Mucosa of stomach (tissue), 1 donor: ENCODE measurements around the gene AP2S1.
"Not testable (repeated sequence)": the region's sequence is repeated elsewhere in the genome, so short reads cannot be mapped to it uniquely, and the experiment has no call there.

Experiments used
- H3K27me3 ChIP-seq: one replicate; pipeline ENCODE4 v1.7.0; 2013; ENCODE audit warnings: mild to moderate bottlenecking, low read length; ENCODE audit not compliant: control insufficient read depth, insufficient read depth
- H3K36me3 ChIP-seq: one replicate; pipeline ENCODE4 v1.7.0; 2013; ENCODE audit warnings: low read length; ENCODE audit not compliant: control insufficient read depth, insufficient read depth
- H3K4me1 ChIP-seq: one replicate; pipeline ENCODE4 v1.7.0; 2013; ENCODE audit warnings: mild to moderate bottlenecking, low read length; ENCODE audit not compliant: control insufficient read depth, insufficient read depth
- H3K4me3 ChIP-seq: one replicate; pipeline ENCODE4 v1.7.0; 2013; ENCODE audit warnings: low read length
- H3K9ac ChIP-seq: one replicate; pipeline ENCODE4 v1.7.0; 2013; ENCODE audit warnings: mild to moderate bottlenecking, low read length, moderate library complexity
- H3K9me3 ChIP-seq: one replicate; pipeline ENCODE4 v1.7.0; 2013; ENCODE audit warnings: mild to moderate bottlenecking, low read length, moderate library complexity; ENCODE audit not compliant: control insufficient read depth
- donor health status: Pancreatic carcinoma.

Gene AP2S1

DNA sequence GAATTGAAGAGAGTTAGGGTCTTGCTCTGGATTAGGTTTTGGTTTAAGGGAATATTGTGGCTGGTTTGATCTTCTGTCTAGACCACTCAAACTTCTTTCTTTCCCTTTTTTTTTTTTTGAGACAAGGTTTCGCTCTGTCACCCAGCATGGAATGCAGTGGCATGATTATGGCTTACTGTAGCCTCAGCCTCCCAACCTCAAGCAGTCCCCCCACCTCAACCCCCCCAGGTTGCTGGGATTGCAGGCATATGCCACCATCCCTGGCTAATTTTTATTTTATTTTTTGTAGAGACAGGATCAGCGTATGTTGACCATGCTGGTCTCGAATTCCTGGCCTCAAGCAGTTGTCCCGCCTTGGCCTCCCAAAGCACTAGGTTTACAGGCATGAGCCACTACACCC lies 31.4 kb upstream of the AP2S1 start:
- H3K36me3 ChIP-seq = no peaks in the 10 kb centered on the region
- H3K4me3 ChIP-seq = no peak overlapping the region
- no peaks in the 10 kb centered on the region for H3K9me3 ChIP-seq
- H3K27me3 ChIP-seq = no peaks in the 10 kb centered on the region
- no peaks in the 10 kb centered on the region for H3K4me1 ChIP-seq
- H3K9ac ChIP-seq = no peak overlapping the region

- H3K9me3 ChIP-seq = no peaks in the 10 kb centered on the region
- no peak overlapping the region for H3K4me3 ChIP-seq
- no peak overlapping the region for H3K9ac ChIP-seq
- no peaks in the 10 kb centered on the region for H3K4me1 ChIP-seq
- no peaks in the 10 kb centered on the region for H3K27me3 ChIP-seq
- no peaks in the 10 kb centered on the region for H3K36me3 ChIP-seq
These were observed 30.4 kb upstream of the AP2S1 start for GRCh38 chr19:46881092-46881491.

DNA sequence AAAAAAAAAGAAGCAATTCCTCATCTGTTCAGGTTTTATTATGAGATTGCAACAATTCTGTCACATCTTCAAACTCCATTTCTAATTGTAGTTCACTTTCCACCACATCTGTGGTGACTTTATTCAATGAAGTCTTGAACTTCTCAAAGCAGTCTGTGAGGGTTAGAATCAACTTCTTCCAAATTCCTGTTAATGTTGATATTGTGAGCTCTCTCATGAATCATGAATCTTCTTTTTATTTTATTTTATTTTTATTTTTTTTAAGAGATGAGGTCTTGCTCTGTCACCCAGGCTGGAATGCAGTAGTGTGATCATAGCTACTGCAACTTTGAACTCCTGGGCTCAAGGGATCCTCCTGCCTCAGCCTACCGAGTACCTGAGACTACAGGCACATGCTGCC lies 29.8 kb upstream of the AP2S1 start:
- no peaks in the 10 kb centered on the region for H3K36me3 ChIP-seq
- H3K9ac ChIP-seq = no peak overlapping the region
- H3K27me3 ChIP-seq = no peaks in the 10 kb centered on the region
- H3K9me3 ChIP-seq = no peaks in the 10 kb centered on the region
- H3K4me3 ChIP-seq = no peak overlapping the region
- H3K4me1 ChIP-seq = no peaks in the 10 kb centered on the region

- H3K4me1 ChIP-seq = no peaks in the 10 kb centered on the region
- H3K9me3 ChIP-seq = no peaks in the 10 kb centered on the region
- no peak overlapping the region for H3K9ac ChIP-seq
- H3K36me3 ChIP-seq = no peaks in the 10 kb centered on the region
- H3K4me3 ChIP-seq = no peak overlapping the region
- H3K27me3 ChIP-seq = no peaks in the 10 kb centered on the region
These were observed 28.1 kb upstream of the AP2S1 start for GRCh38 chr19:46878613-46879375.

- Histone ChIP-seq H3K4me3 (no peak overlapping the region), H3K36me3 (no peaks in the 10 kb centered on the region), H3K9ac (no peak overlapping the region), H3K4me1 (no peaks in the 10 kb centered on the region), H3K27me3 (no peaks in the 10 kb centered on the region), H3K9me3 (no peaks in the 10 kb centered on the region)
These were observed 25.0 kb upstream of the AP2S1 start for GRCh38 chr19:46875657-46876056.

DNA sequence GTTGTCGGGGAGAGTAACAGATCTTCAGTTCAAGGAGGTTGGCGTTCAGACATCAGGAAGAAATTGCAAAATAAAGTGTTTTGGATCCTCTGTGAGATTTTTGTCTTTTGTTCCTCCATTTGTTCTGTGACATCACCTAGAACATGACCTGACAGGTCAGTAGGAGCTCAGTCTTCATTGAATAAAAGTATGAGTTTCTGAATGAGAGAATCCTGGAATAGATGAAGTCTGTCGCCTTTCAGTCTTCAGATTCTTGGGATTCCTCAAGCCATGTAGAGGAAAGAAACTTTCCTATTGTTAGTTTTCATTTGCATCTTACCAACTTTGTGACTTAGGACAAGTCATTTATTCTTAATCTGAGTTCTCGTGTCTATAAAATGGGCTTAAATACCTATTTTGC lies 24.6 kb upstream of the AP2S1 start:
- H3K27me3 ChIP-seq = no peaks in the 10 kb centered on the region
- H3K36me3 ChIP-seq = no peaks in the 10 kb centered on the region

GRCh38 chr19:46872967-46873366 lies 22.3 kb upstream of the AP2S1 start:
- no peak overlapping the region for H3K9ac ChIP-seq
- no peak overlapping the region for H3K4me3 ChIP-seq
- H3K4me1 ChIP-seq = no peaks in the 10 kb centered on the region
- H3K9me3 ChIP-seq = no peaks in the 10 kb centered on the region
- no peaks in the 10 kb centered on the region for H3K36me3 ChIP-seq
- H3K27me3 ChIP-seq = no peaks in the 10 kb centered on the region

More for the DNA sequence above, 24.6 kb upstream of the AP2S1 start:
- Histone ChIP-seq H3K9ac (no peak overlapping the region), H3K4me1 (no peaks in the 10 kb centered on the region), H3K4me3 (no peak overlapping the region), H3K9me3 (no peaks in the 10 kb centered on the region)

GRCh38 chr19:46871173-46871572 lies 20.5 kb upstream of the AP2S1 start:
- not testable (repeated sequence) for H3K4me3 ChIP-seq, H3K9ac ChIP-seq, H3K27me3 ChIP-seq, H3K9me3 ChIP-seq, H3K4me1 ChIP-seq, H3K36me3 ChIP-seq

DNA sequence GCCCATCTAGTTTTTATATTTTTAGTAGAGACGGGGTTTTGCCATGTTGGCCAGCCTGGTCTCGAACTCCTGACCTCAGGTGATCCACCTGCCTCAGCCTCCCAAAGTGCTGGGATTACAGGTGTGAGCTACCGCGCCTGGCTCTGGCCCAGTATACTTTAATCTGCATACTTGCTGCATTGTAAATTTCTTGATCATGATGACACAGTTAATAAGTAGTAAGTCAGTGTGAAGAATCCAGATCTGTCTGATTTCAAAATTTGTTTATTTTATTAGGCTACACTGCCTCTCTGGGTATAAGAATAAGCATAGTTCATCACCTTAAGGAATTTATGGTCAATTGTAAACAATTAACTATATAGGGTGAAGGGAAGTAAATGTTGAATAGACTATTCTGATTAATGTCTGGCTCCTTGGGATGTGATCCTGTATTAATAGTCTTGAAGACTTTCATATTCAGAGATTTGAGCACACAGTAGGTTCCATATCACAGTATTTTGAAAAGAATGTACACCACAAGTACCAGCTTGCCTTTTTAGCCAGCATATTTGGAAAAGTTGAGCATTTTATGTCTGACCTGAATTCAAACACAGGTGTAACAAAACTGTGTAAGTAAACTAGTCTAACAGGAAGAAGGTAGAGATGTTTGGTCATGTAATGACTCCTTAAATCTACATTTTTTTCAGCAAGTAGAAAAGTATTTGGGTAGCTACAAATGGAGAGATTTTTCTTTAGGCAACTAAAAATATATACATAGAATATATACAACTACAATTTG lies 17.6 kb upstream of the AP2S1 start:
- H3K4me1 ChIP-seq = peaks cover 24% of the 10 kb centered on the region

DNA sequence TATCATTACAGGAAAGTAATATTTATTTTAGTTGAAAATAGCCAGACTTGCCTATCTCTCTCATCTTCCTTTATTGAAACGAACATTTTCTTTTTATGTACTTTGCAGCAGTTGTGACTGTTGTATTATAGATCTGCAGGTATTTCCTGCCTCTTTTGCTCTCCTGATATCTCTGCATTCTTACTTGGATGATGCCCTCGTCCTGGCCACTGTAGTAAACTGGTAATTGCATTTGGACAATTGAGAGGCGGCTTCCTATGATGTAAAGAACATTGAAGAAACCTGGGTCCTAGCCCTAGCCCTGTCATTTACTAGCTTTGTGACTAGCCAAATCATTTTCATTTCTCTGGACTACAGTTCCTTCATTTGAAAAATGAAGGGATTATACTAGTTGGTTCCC lies 16.5 kb upstream of the AP2S1 start:
- Histone ChIP-seq H3K9me3 (no peaks in the 10 kb centered on the region), H3K9ac (no peak overlapping the region), H3K4me3 (no peak overlapping the region), H3K27me3 (no peaks in the 10 kb centered on the region), H3K36me3 (no peaks in the 10 kb centered on the region), H3K4me1 (peaks cover 34% of the 10 kb centered on the region)

More for the DNA sequence above, 17.6 kb upstream of the AP2S1 start:
- Histone ChIP-seq H3K4me3 (no peak overlapping the region), H3K36me3 (no peaks in the 10 kb centered on the region), H3K27me3 (no peaks in the 10 kb centered on the region), H3K9ac (no peak overlapping the region), H3K9me3 (no peaks in the 10 kb centered on the region)

- Histone ChIP-seq H3K27me3 (no peaks in the 10 kb centered on the region), H3K36me3 (no peaks in the 10 kb centered on the region), H3K4me3 (no peak overlapping the region), H3K9me3 (no peaks in the 10 kb centered on the region), H3K4me1 (peaks cover 40% of the 10 kb centered on the region), H3K9ac (no peak overlapping the region)
These were observed 15.9 kb upstream of the AP2S1 start for GRCh38 chr19:46866407-46867136.
